ENCODE results near the gene LAIR2. TPM values are rescaled to one million over a fixed set of nuclear protein-coding genes. Genes with fewer than 3 reads are reported as not detected.

Gene LAIR2
- total and polyA plus RNA-seq, 9 donors = not detected

DNA sequence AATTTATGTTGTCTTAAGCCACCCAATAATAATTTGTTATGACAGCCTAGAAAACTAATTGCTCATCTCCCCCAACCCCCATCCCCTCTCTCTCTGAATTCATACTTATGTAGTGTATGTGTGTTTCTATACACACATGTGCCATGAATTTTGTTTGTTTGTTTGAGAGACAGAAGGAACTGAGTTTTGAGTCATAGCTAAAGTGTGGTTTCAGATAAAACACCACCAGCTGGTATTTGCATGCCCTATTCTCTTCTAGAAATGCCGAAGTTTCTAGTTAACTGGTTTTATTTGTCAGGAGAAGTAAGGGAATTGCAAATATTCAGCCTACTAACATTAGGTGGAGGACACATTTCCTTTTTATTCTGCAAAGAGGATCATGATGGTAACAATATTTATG is 53.6 kb downstream of the LAIR2 start:
- intact Hi-C loops (cut with DNase I) = no loop called here
- TF ChIP-seq CTCF (IDR thresholded peaks at IDR 0.05) (no peak), POLR2A (IDR thresholded peaks at IDR 0.05) (no peak), EP300 (IDR thresholded peaks at IDR 0.05) (no peak)
- no peak for DNase-seq
- Histone ChIP-seq H3K36me3 (no peaks in the 10 kb centered on the region), H3K9me3 (no peaks in the 10 kb centered on the region), H3K4me1 (ENCODE audit: insufficient read depth) (no peaks in the 10 kb centered on the region), H3K4me3 (no peak overlapping the region), H3K27ac (no peak overlapping the region), H3K27me3 (no peaks in the 10 kb centered on the region)
- WGBS, 3 donors = 64 to 80% (median 66%) methylated on average over 1 of the region's 1 CpG

GRCh38 chr19:54558339-54558738 is 55.7 kb downstream of the LAIR2 start:
- DNase-seq = no peak
- TF ChIP-seq POLR2A (IDR thresholded peaks at IDR 0.05) (no peak), EP300 (IDR thresholded peaks at IDR 0.05) (no peak)
- Histone ChIP-seq H3K36me3 (no peaks in the 10 kb centered on the region), H3K4me1 (ENCODE audit: insufficient read depth) (no peaks in the 10 kb centered on the region), H3K4me3 (no peak overlapping the region), H3K9me3 (no peaks in the 10 kb centered on the region), H3K27me3 (no peaks in the 10 kb centered on the region), H3K27ac (no peak overlapping the region)
- WGBS, 3 donors = 41 to 49% (median 44%) methylated on average over 3 of the region's 3 CpGs
- intact Hi-C loops (cut with DNase I) = no loop called here

Small RNA genes within 50 kb of the gene (small RNA-seq; reads per million reads assigned to genes)
- not detected for gene AC245036.2

Other genes starting within 250 kb of the LAIR2 start
- gene LILRB5, start 245.6 kb upstream of the LAIR2 start, total RNA-seq = 1 to 10 TPM; 2.0 to 9.1 (median 3.1) TPM
- 10 to 100 TPM in 1 of 2 donors, 1 to 10 TPM in 1; 1.8 to 10.6 TPM for gene LILRB5, start 245.6 kb upstream of the LAIR2 start, polyA plus RNA-seq
- 10 to 100 TPM in 1 of 7 donors, 1 to 10 TPM in 5, under 1 TPM in 1; 0.24 to 15.1 (median 2.1) TPM for gene LILRB2, start 221.7 kb upstream of the LAIR2 start, total RNA-seq
- 1 to 10 TPM; 1.3 to 2.6 TPM for gene LILRB2, start 221.7 kb upstream of the LAIR2 start, polyA plus RNA-seq
- 1 to 10 TPM in 2 of 7 donors, under 1 TPM in 4, not detected in 1; 0.33 to 4.6 (median 0.62) TPM for gene LILRA5, start 189.7 kb upstream of the LAIR2 start, total RNA-seq
- 1 to 10 TPM in 1 of 2 donors, under 1 TPM in 1; 0.91 to 1.0 TPM for gene LILRA5, start 189.7 kb upstream of the LAIR2 start, polyA plus RNA-seq
- gene LILRA4, start 163.7 kb upstream of the LAIR2 start, total RNA-seq = under 1 TPM in 2 of 7 donors, not detected in 5; 0.17 to 0.67 TPM
- under 1 TPM in 1 of 2 donors, not detected in 1; 0.33 TPM for gene LILRA4, start 163.7 kb upstream of the LAIR2 start, polyA plus RNA-seq
- 10 to 100 TPM in 2 of 7 donors, 1 to 10 TPM in 5; 4.7 to 22.2 (median 6.9) TPM for gene LAIR1, start 137.9 kb upstream of the LAIR2 start, total RNA-seq
- 10 to 100 TPM in 1 of 2 donors, 1 to 10 TPM in 1; 4.9 to 21.2 TPM for gene LAIR1, start 137.9 kb upstream of the LAIR2 start, polyA plus RNA-seq
- 10 to 100 TPM in 1 of 7 donors, 1 to 10 TPM in 5, under 1 TPM in 1; 0.95 to 34.2 (median 7.5) TPM for gene TTYH1, start 87.4 kb upstream of the LAIR2 start, total RNA-seq
- 1 to 10 TPM in 1 of 2 donors, under 1 TPM in 1; 0.25 to 1.3 TPM for gene TTYH1, start 87.4 kb upstream of the LAIR2 start, polyA plus RNA-seq
- 100 to 1,000 TPM; 105 to 207 (median 156) TPM for gene LENG8, start 53.6 kb upstream of the LAIR2 start, total RNA-seq
- gene LENG8, start 53.6 kb upstream of the LAIR2 start, polyA plus RNA-seq = 100 to 1,000 TPM in 1 of 2 donors, 10 to 100 TPM in 1; 29.9 to 122 TPM
- 1 to 10 TPM; 2.7 to 8.3 (median 5.5) TPM for gene LENG9, start 39.1 kb upstream of the LAIR2 start, total RNA-seq
- 1 to 10 TPM in 1 of 2 donors, under 1 TPM in 1; 0.70 to 3.0 TPM for gene LENG9, start 39.1 kb upstream of the LAIR2 start, polyA plus RNA-seq
- gene CDC42EP5, start 29.5 kb upstream of the LAIR2 start, total RNA-seq = 10 to 100 TPM in 6 of 7 donors, 1 to 10 TPM in 1; 7.8 to 31.0 (median 18.8) TPM
- 10 to 100 TPM in 1 of 2 donors, under 1 TPM in 1; 0.55 to 13.2 TPM for gene CDC42EP5, start 29.5 kb upstream of the LAIR2 start, polyA plus RNA-seq
- 1 to 10 TPM in 4 of 7 donors, under 1 TPM in 3; 0.60 to 5.5 (median 1.4) TPM for gene LILRA2, start 71.0 kb downstream of the LAIR2 start, total RNA-seq
- gene LILRA2, start 71.0 kb downstream of the LAIR2 start, polyA plus RNA-seq = 1 to 10 TPM in 1 of 2 donors, under 1 TPM in 1; 0.56 to 3.7 TPM
- gene LILRA1, start 90.8 kb downstream of the LAIR2 start, total RNA-seq = 1 to 10 TPM in 1 of 7 donors, under 1 TPM in 6; 0.23 to 3.1 (median 0.36) TPM
- gene LILRA1, start 90.8 kb downstream of the LAIR2 start, polyA plus RNA-seq = 1 to 10 TPM in 1 of 2 donors, under 1 TPM in 1; 0.15 to 1.7 TPM
- 10 to 100 TPM in 1 of 7 donors, 1 to 10 TPM in 3, under 1 TPM in 3; 0.60 to 12.1 (median 1.6) TPM for gene LILRB1, start 127.7 kb downstream of the LAIR2 start, total RNA-seq
- gene LILRB1, start 127.7 kb downstream of the LAIR2 start, polyA plus RNA-seq = 1 to 10 TPM in 1 of 2 donors, under 1 TPM in 1; 0.63 to 1.9 TPM
- gene LILRB4, start 160.2 kb downstream of the LAIR2 start, total RNA-seq = 1 to 10 TPM in 4 of 7 donors, under 1 TPM in 2, not detected in 1; 0.48 to 4.9 (median 1.0) TPM
- 1 to 10 TPM in 1 of 2 donors, under 1 TPM in 1; 0.82 to 6.9 TPM for gene LILRB4, start 160.2 kb downstream of the LAIR2 start, polyA plus RNA-seq
- gene KIR3DL3, start 221.6 kb downstream of the LAIR2 start, total RNA-seq = not detected
- not detected for gene KIR3DL3, start 221.6 kb downstream of the LAIR2 start, polyA plus RNA-seq
- gene KIR2DL3, start 235.7 kb downstream of the LAIR2 start, total RNA-seq = not detected
- under 1 TPM in 1 of 2 donors, not detected in 1; 0.45 TPM for gene KIR2DL3, start 235.7 kb downstream of the LAIR2 start, polyA plus RNA-seq